Kidney epithelial cell (primary cell): ENCODE measurements around the gene MMP24. TPM values are rescaled to one million over a fixed set of nuclear protein-coding genes. Genes with fewer than 3 reads are reported as not detected.

ENCODE experiments used
- DNase-seq: peaks from one replicate; pipeline ENCODE4 v3.0.0-alpha.2; 2010; ENCODE audit warnings: low read depth
- H3K27me3 ChIP-seq: 2 replicates; pipeline ENCODE4 v1.6.0; 2011; ENCODE audit warnings: low read length; ENCODE audit not compliant: control insufficient read depth, insufficient read depth
- H3K36me3 ChIP-seq: 2 replicates; pipeline ENCODE4 v1.5.1; 2011; ENCODE audit warnings: low read length; ENCODE audit not compliant: control insufficient read depth, insufficient read depth
- H3K4me3 ChIP-seq: 2 replicates; pipeline ENCODE4 v1.5.1; 2011; ENCODE audit warnings: low read depth, mild to moderate bottlenecking, control low read depth, low read length
- CTCF ChIP-seq: IDR thresholded peaks from 2 replicates; pipeline ENCODE4 v1.5.1; 2011; ENCODE audit warnings: mild to moderate bottlenecking, moderate library complexity, low read length, control low read depth, inconsistent platforms; ENCODE audit not compliant: insufficient read depth, poor library complexity, severe bottlenecking
- total RNA-seq: library from RNA; depleted of rRNA; stranded (reverse); fragments of >200 nt; gene quantifications from 2 replicates; pipeline ENCODE4 v1.2.3, GENCODE V29; 2015

MMP24 gene
- total RNA-seq, 1 donor from 2014 or later: 6.9 TPM

GRCh38 chr20:35277531-35278395, 51.3 kb downstream of the MMP24 start, which contains the start of gene MMP24OS:
MMP24OS (minus strand) TSS chr20:35278122; CDS start chr20:35277929, 193 bp downstream.
- no peak for DNase-seq
- peaks cover 8% of the 10 kb centered on the region for H3K36me3 ChIP-seq
- H3K4me3 ChIP-seq: peak within 1 kb of the TSS; percentile 78
- H3K27me3 ChIP-seq: no peaks in the 10 kb centered on the region
- TF ChIP-seq CTCF: peak; percentile 33

DNA sequence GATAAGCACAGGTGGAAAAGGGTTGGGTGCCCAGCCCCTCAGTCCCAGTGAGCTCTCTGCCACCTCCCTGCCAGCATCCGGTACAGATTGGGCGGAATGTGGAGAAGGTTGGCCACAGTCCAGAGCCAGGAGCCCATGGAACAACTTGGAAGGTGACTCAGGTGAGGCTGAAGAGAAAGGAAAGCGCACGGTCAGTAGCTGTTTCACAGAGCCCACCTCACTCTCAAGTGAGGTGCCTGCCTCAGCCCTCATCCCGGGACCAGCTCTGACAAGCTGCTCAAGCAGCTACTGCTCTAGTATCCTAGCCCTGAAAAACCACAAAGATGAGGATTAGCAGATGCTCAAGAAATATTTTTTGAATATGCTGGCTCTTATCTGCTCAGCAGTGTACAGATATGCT, 52.5 kb downstream of the MMP24 start:
- no peak for TF ChIP-seq CTCF
- H3K36me3 ChIP-seq: peaks cover 8% of the 10 kb centered on the region
- no peak for DNase-seq
- no peaks in the 10 kb centered on the region for H3K27me3 ChIP-seq
- no peak overlapping the region for H3K4me3 ChIP-seq

DNA sequence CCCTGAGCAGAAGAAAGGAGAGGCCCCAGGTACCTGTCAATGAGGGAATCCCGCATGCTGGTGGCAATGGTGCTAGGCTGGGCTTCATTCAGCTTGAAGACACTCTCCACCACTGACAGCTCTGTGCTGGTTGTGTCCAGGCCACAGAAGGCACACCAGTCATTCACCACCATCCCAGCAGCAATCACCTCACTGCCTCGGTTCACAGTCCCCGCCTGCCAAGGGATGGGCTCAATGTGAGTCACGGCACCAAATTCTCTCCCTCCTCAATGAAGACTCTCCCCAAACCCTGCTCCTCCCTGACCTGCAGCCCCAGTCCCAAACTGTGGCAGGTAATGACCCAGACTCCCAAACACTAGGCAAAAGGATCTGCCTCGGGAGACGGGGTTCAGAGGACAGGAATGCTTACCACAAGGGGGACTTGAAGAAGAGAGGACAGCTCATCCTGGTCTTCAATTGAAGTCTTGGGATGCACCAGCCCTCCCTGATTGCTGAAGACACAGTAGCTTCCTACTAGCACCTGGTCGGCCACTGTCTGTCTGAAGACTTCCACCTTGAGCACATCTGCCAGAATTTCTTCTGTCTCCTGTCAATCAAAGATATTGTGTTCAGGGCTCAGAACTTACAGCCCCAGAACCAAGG, 53.2 kb downstream of the MMP24 start:
- DNase-seq: no peak
- Histone ChIP-seq H3K36me3 (peaks cover 8% of the 10 kb centered on the region), H3K27me3 (no peaks in the 10 kb centered on the region), H3K4me3 (no peak overlapping the region)
- no peak for TF ChIP-seq CTCF

- no peak overlapping the region for H3K4me3 ChIP-seq
- no peaks in the 10 kb centered on the region for H3K27me3 ChIP-seq
- peaks cover 8% of the 10 kb centered on the region for H3K36me3 ChIP-seq
- DNase-seq: no peak
- no peak for TF ChIP-seq CTCF
Measured at GRCh38 chr20:35280523-35280922, 54.0 kb downstream of the MMP24 start.

GRCh38 chr20:35281506-35282101, 55.1 kb downstream of the MMP24 start:
- no peak for TF ChIP-seq CTCF
- H3K4me3 ChIP-seq: no peak overlapping the region
- no peak for DNase-seq
- no peaks in the 10 kb centered on the region for H3K27me3 ChIP-seq
- peaks cover 6% of the 10 kb centered on the region for H3K36me3 ChIP-seq
